Stimulated activated CD4-positive, alpha-beta T cell treated with anti-CD3 and anti-CD28 coated beads, Interleukin-4, amount 100 ng/mL, for 48 hours (primary cell): ENCODE data around the gene OR1A2.
"Not testable (repeated sequence)": the region's sequence is repeated elsewhere in the genome, so short reads cannot be mapped to it uniquely, and the experiment has no call there.

Experiments used
- DNase-seq, 2 donors: peaks; one replicate each; pipeline ENCODE4 v3.0.0-alpha.2; 2020; ENCODE audit warnings: low read depth in 2 of 2

Gene OR1A2, protein sequence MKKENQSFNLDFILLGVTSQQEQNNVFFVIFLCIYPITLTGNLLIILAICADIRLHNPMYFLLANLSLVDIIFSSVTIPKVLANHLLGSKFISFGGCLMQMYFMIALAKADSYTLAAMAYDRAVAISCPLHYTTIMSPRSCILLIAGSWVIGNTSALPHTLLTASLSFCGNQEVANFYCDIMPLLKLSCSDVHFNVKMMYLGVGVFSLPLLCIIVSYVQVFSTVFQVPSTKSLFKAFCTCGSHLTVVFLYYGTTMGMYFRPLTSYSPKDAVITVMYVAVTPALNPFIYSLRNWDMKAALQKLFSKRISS

GRCh38 chr17:3197219-3197618, at the start of gene OR1A2:
Gene OR1A2, plus strand, starts transcription at chr17:3197519. Its CDS starts 0 bp downstream, at chr17:3197519.
- DNase-seq = no peak

DNA sequence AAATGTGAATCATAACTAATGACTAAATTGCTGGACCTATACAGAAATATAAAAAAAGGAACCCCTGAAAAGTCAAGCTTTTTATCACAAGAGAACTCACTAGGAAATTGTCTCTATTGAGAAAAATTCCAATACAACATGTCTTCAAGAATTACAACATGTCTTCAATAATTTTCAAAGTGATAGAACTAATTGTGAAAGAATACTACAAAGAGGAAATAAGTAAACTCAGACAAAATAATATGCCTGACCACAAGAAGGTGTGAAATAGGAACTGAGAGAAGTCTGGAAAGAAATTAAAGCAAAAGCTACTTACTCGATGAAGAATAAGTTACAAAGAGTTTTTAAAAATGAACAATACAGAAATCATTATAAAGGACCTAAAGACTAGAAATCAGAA, 40.1 kb upstream of the OR1A2 start:
- no peak for DNase-seq

GRCh38 chr17:3167574-3167973, 29.7 kb upstream of the OR1A2 start:
- no peak for DNase-seq

- DNase-seq = no peak
Observed at GRCh38 chr17:3189961-3190360, 7.4 kb upstream of the OR1A2 start.

DNA sequence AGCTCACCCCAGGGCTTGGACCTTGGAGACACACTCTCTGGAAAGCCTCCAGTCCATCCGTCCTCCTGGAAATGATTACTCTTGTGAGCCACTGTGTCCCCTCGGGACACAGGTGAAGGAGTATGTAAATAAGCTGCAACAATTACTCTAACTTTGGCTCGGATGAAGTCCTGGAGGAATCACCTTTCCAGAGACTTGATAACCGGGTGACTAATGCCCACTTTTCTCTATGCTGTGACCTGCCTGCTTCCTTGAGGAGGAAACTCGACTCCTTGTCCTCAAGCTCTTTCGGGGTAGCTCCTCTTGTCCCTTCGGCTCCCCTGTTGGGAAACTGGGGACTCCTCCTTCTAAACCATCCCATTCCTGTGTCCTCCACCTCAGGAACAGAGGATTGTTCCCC, 10.0 kb downstream of the OR1A2 start, which contains the start of gene OR1A1:
Gene OR1A1, plus strand, starts transcription at position 301 of the 400 bp plus-strand sequence. CDS start 7,954 bp downstream, outside the sequence.
- no peak for DNase-seq

GRCh38 chr17:3208484-3208883, 11.2 kb downstream of the OR1A2 start:
- DNase-seq = no peak

DNA sequence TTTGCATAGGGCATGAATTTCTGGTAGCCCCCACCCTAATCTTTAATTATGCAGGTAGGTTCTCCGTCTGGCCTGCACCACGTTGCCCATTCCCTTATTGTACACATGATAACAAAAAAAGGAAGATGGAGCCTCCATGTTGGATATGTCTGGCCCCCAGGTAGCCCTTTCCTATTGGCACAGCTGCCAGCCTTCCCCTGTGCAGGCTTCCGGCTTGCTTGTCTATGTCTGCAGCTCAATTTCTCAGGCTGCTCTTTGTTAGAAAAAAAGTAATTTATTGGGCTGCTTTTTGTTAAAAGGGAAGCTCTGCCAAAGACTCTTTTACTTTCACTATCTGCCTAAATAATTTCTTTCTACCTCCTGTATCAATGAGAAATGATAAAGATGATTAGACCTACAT, 15.7 kb downstream of the OR1A2 start:
- DNase-seq = no peak

DNA sequence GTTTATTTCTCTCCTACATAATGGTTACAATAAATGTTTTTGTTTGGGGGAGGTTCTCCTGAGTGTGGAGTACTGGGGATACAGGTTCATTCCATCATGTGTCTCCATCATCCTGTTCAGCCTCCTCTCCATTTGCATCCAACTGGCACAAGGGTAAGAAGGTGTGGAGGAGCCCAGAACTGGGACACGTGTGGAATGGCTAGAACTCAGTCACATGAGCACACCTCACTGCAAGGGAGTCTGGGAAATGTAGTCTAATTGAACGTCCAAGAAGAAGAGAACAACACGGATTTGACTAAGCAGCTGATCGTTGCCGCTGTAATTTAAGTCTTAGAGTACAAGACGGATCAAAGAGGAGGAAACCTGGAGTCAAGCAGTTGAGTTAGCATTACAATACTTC, 16.3 kb downstream of the OR1A2 start:
- no peak for DNase-seq

DNA sequence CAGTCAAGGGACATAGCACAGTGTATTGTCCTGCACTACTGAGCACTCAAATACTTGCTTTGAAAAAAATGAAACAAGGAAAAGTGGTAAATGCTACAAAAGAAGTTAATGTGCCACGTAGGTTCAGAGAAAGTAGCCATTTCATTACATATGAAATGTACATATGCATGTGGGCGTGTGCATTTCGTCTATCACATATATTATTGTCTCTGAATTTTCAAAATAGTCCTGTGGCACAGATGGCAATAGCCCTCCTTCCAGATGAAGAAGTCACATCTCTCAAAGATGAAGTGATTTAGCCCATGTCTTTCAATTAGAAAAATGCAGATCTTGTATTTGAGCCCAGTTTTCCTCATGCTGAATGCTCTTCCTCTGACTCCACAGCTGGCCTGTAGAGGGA, 22.7 kb downstream of the OR1A2 start:
- DNase-seq = not testable (repeated sequence)

GRCh38 chr17:3221850-3222249, 24.5 kb downstream of the OR1A2 start:
- DNase-seq = no peak

DNA sequence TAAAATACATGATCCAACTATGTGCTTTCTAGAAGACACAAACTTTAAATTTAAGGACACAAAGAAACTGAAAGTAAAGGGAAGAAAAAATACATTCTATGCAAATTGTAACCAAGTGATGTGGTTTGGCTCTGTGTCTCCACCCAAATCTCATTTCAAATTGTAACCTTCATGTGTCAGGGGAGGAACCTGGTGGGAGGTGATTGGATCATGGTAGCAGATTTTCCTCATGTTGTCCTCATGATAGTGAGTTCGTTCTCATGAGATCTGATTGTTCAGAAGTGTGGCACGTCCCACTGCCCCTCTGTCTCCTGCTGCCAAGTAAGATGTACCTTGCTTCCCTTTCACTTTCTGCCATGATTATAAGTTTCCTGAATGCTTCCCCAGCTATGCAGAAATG, 25.2 kb downstream of the OR1A2 start:
- no peak for DNase-seq

DNA sequence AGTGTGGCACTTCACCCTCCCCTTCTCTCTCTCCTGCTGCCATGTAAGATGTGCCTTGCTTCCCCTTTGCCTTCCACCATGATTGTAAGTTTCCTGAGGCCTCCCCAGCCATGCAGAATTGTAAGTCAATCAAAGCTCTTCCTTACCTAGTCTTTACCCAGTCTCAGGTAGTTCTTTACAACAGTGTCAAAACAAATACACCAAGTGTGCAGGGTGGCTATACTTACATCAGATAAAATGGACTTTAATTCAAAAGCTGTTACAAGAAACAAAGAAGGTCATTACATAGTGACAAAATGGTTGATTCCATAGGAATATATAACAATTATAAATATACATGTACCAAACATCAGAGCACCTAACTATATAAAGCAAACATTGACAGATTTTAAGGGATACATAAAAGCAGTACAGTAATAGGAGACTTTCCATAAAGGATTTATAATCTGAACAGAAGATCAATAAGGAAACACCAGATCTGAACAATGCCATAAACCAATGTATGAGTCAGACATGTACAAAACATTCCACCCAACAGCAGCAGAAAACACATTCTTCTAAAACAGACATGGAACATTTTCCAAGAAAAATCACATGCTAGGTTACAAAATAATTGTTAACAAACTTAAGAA, 27.5 kb downstream of the OR1A2 start:
- DNase-seq = not testable (repeated sequence)

DNA sequence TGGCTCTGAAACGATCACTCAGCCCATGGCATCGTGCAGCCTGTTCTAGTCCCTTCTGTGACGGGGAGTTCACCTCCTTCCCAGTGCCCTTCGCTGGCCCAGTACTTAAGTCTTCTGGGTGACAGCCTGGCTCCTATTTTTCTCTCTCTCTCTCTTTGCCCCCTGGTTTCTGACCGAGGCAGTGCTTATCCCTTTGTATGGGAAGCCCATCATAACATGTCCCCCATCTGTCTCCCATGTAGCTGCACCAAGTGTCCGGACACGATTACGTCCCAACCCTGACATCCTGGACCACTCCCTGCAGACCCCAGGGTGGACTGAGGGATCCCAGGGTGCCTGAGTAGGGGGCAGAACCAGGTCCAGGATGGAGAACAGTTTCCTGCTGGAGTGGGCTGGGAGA, 35.0 kb downstream of the OR1A2 start:
- not testable (repeated sequence) for DNase-seq

- DNase-seq = not testable (repeated sequence)
Observed at GRCh38 chr17:3238685-3239084, 41.4 kb downstream of the OR1A2 start.

GRCh38 chr17:3241044-3241443, 43.7 kb downstream of the OR1A2 start:
- not testable (repeated sequence) for DNase-seq

- not testable (repeated sequence) for DNase-seq
Observed at GRCh38 chr17:3244841-3245240, 47.5 kb downstream of the OR1A2 start.
